ENCODE measurements around the gene TIMM8A.

Gene TIMM8A, protein sequence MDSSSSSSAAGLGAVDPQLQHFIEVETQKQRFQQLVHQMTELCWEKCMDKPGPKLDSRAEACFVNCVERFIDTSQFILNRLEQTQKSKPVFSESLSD

GRCh38 chrX:101348452-101349192 lies at the start of gene TIMM8A:
TIMM8A (minus strand) TSS chrX:101348742; CDS start chrX:101348664, 78 bp downstream.
- DNase-seq (ENCODE audit: low spot score) = peak; percentile 69

DNA sequence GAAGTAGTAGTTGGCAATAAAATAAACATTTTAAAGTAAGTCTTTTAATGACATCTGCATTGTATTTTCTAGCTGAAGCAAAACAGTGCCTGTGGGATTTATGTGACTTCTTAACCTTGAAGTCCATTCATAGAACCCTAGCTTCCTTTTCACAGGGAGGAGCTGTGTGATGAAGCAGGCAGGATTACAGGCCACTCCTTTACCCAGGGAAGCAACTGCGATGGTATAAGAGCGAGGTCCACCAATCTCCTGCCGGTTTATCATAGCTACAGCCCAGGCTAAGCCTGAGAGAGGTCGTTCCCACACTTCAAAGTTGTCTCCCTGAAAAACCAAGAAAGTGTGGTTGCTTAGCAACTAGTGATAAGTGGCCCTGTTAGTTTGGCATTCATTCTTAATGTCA lies 49.2 kb upstream of the TIMM8A start:
- no peak for DNase-seq (ENCODE audit: low spot score)

- no peak for DNase-seq (ENCODE audit: low spot score)
Measured at GRCh38 chrX:101395789-101396188, 47.2 kb upstream of the TIMM8A start.

DNA sequence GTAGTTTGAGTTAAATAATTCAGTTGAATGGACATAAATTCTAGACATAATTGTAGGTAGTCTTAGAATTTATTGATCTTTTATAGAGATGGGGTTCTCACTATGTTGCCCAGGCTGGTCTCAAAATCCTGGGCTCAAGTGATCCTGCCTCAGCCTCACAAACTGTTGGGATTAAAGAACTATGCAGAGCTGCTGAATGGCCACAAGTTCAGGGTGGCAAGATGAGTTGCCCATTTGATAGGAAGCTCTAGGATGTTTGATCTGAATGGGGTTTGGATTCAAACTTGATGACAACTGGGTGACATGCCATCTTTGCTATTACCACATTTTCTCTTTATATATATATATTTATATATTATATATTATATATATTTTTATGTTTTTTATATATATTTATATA lies 45.8 kb upstream of the TIMM8A start:
- DNase-seq (ENCODE audit: low spot score) = no peak

GRCh38 chrX:101393530-101394305 lies 45.2 kb upstream of the TIMM8A start:
- no peak for DNase-seq (ENCODE audit: low spot score)

GRCh38 chrX:101391831-101392230 lies 43.3 kb upstream of the TIMM8A start:
- DNase-seq (ENCODE audit: low spot score) = no peak

DNA sequence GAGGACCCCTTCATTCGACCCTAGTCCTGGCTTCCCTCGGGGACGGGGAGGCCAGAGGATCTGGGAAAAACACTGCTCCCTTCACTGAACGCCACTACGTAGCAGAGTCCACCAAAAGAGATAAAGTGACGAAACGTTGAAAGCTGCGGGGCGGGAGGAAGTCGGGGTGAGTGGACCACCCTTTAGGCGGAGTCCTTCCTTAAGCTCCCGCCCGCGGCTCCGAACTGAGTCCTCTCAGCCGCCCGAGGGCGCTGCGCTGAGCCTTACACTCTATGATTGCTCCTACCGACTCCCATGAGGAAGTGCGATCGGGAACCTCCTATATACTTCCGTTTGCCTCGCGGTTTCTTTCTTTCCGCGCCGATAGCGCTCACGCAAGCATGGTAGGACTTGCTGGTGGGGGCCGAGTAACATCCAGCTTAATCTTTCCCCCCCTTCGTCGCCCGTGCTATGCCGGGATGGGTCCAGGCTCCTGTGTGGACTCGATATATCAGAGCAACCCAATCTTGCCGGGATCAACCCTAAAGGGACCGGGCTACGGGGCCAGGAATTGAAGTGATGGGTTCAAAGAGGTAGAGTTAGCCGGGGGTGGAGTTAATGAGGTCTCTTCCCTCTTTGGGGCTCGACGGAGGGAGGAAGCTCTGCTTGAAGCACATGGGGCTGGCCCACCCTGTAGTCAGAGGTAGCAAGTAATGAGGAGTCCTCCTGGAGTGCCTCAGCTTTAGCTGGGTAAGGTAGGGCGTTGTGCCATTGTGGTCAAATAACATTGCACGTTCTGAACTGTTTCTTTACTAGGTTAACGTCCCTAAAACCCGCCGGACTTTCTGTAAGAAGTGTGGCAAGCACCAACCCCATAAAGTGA lies 42.4 kb upstream of the TIMM8A start, which contains the start of gene RPL36A:
Gene RPL36A, plus strand, starts transcription at position 348 of the 862 bp plus-strand sequence. Its CDS starts 33 bp downstream, at position 381.
- peak; percentile 60 for DNase-seq (ENCODE audit: low spot score)

- no peak for DNase-seq (ENCODE audit: low spot score)
Measured at GRCh38 chrX:101388604-101389003, 40.1 kb upstream of the TIMM8A start.

- no peak for DNase-seq (ENCODE audit: low spot score)
Measured at GRCh38 chrX:101386542-101386885, 38.0 kb upstream of the TIMM8A start.

- no peak for DNase-seq (ENCODE audit: low spot score)
Measured at GRCh38 chrX:101385795-101386541, 37.4 kb upstream of the TIMM8A start, which contains the start of gene BTK. BTK (minus strand) TSS chrX:101386191; CDS start chrX:101375284, 10,907 bp downstream.

GRCh38 chrX:101385026-101385684 lies 36.6 kb upstream of the TIMM8A start:
- no peak for DNase-seq (ENCODE audit: low spot score)

- DNase-seq (ENCODE audit: low spot score) = no peak
Measured at GRCh38 chrX:101383679-101384205, 35.2 kb upstream of the TIMM8A start.

DNA sequence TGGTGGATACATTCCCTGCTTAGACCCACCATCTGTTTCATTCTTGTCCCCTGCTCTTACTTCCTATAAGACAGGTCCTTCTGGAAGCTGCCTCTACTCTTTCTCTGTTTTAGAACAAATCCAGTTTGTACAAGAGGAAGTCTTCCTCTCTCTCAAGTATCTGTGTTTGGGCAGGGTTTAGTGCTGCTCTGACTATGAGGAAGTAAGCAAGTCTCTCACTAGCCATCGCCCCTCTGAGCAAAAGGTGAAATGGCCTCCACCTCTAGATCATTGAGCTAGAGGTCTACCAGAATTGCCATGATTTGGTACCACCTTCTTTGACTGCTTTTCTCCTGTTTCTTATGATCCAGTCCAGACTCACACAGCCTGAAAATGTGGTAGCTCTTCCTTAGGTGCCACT lies 29.0 kb upstream of the TIMM8A start:
- no peak for DNase-seq (ENCODE audit: low spot score)

- no peak for DNase-seq (ENCODE audit: low spot score)
Measured at GRCh38 chrX:101370888-101371504, 22.5 kb upstream of the TIMM8A start.

GRCh38 chrX:101369687-101370086 lies 21.1 kb upstream of the TIMM8A start:
- DNase-seq (ENCODE audit: low spot score) = no peak

- no peak for DNase-seq (ENCODE audit: low spot score)
Measured at GRCh38 chrX:101368800-101369199, 20.3 kb upstream of the TIMM8A start.

- no peak for DNase-seq (ENCODE audit: low spot score)
Measured at GRCh38 chrX:101365301-101365795, 16.8 kb upstream of the TIMM8A start.

- DNase-seq (ENCODE audit: low spot score) = no peak
Measured at GRCh38 chrX:101362757-101363156, 14.2 kb upstream of the TIMM8A start.

- DNase-seq (ENCODE audit: low spot score) = no peak
Measured at GRCh38 chrX:101362116-101362515, 13.6 kb upstream of the TIMM8A start.

DNA sequence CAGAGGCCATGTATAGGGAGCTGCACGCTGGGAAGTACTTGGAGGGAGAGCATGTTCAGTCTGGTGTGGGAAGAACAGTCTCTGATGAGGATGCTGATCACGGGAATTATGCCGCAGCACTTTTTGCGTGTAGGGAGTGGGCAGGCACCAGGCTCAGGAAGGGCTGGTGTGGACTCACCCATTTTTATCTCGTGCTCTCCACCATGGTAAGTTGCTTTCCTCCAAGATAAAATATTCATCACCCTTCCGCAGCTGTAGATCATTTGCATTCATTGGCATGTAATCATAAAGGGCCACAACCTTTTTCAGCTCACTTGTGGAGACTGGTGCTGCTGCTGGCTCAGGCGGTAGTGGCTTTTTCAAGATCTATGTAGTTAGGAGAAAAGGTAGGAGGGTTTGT lies 11.8 kb upstream of the TIMM8A start:
- DNase-seq (ENCODE audit: low spot score) = no peak
